D721Med (cell line): ENCODE data around the gene SH3PXD2A.

Experiments used
- DNase-seq: peaks from one replicate; pipeline ENCODE4 v3.0.0; 2011; ENCODE audit warnings: low spot score; ENCODE audit not compliant: insufficient read length
- FAIRE-seq: peaks from 2 replicates; lab custom pipeline; 2011; peaks lifted over from hg19 to GRCh38; lab: Jason Lieb, UNC
- CTCF ChIP-seq: IDR thresholded peaks from 2 replicates; pipeline ENCODE4 v1.5.1; 2012; ENCODE audit warnings: mild to moderate bottlenecking, control low read depth; ENCODE audit not compliant: insufficient read depth; ENCODE audit errors: missing control alignments

SH3PXD2A gene

GRCh38 chr10:103697787-103698186 is 157.6 kb downstream of the SH3PXD2A start:
- no peak for FAIRE-seq
- TF ChIP-seq CTCF: no peak
- no peak for DNase-seq

- FAIRE-seq (no peak), DNase-seq (no peak)
- no peak for TF ChIP-seq CTCF
Observed at GRCh38 chr10:103696411-103697145, 158.8 kb downstream of the SH3PXD2A start.

GRCh38 chr10:103696094-103696410 is 159.3 kb downstream of the SH3PXD2A start:
- FAIRE-seq (no peak), DNase-seq (no peak)
- TF ChIP-seq CTCF: no peak

DNA sequence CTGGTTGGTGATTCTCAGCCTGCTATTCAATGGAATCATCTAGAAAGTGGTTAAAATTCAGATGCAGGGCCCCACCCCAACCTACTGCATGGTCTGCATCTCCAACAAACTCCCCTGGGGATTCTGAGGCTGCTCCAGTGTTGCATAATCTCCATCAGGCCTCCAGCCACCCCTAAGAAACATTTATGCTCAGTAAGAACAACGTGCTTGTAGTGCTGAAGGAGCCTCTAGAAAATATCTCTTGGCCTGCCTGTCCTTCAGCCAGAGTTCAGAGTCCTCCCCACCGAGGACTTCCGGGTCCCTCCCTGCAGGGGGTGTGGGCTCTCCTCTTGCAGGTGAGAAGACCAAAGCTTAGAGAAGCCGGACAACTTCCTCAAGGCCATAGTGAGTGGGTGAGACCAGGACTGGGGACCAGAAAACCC is 159.8 kb downstream of the SH3PXD2A start:
- FAIRE-seq (no peak), DNase-seq (no peak)
- TF ChIP-seq CTCF: no peak

GRCh38 chr10:103693812-103694205 is 161.6 kb downstream of the SH3PXD2A start:
- TF ChIP-seq CTCF: no peak
- DNase-seq (no peak), FAIRE-seq (no peak)

DNA sequence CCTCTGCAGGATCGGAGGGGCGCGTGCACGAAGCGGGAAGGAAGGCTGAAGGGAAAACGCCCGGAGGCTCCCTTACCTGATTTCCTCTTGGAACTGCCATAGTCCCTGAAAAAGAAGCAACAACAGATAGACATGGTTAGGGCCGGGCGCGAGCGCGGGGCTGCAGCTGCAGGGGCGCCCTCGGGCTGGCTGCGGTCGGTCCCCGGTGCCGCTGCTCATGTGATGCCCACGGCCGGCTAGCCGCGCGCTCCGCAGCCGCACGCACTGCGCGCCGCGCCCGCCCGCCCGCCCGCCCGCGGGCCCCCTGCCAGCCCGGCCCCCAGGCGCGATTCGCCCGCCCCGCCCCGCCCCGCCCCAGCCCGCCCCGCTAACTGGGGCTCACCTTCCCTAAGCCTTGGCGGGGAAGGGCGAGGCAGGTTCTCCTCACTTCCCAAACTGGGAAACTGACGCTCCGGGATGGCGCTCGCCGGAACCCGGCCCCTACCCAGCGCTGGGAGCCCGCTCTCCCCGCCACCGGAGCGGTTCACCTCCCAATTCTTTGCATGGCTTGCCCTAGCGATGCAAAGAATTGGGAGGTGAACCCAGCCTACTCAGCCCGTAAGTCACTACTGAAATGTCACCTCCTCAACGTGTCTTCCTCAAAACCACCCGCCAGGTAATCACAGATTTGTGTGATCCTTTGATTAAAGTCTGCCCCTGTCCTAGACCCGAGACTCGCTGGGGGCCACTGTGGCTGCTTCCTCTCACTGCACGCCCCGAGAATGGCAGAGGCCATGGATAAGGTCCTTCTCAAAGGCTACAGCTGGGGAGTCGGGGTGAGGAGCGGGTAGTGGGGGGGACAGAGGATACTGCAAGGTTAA is 162.2 kb downstream of the SH3PXD2A start:
- TF ChIP-seq CTCF: no peak
- DNase-seq (no peak), FAIRE-seq (no peak)
